Ishikawa (cell line): ENCODE measurements around the gene RAB7B.

ENCODE experiments used
- CEBPB ChIP-seq: IDR thresholded peaks from 2 replicates; pipeline ENCODE4 v1.6.1; 2012
- CREB1 ChIP-seq: IDR thresholded peaks from 2 replicates; pipeline ENCODE4 v1.6.1; 2012; ENCODE audit warnings: low read depth
- EGR1 ChIP-seq: IDR thresholded peaks from 2 replicates; pipeline ENCODE4 v1.6.1; 2012
- EP300 ChIP-seq: IDR thresholded peaks from 2 replicates; pipeline ENCODE4 v1.6.1; 2012; ENCODE audit warnings: borderline replicate concordance
- FOXM1 ChIP-seq: IDR thresholded peaks from 2 replicates; pipeline ENCODE4 v1.6.1; 2012; ENCODE audit warnings: low read depth, borderline replicate concordance
- NFIC ChIP-seq: IDR thresholded peaks from 2 replicates; pipeline ENCODE4 v1.6.1; 2012
- RAD21 ChIP-seq: IDR thresholded peaks from 2 replicates; pipeline ENCODE4 v1.6.1; 2012; ENCODE audit warnings: low read depth
- TAF1 ChIP-seq: IDR thresholded peaks from 2 replicates; pipeline ENCODE4 v1.6.1; 2012; ENCODE audit warnings: low read depth, mild to moderate bottlenecking
- TCF12 ChIP-seq: IDR thresholded peaks from 2 replicates; pipeline ENCODE4 v1.6.1; 2012; ENCODE audit warnings: low read depth
- TEAD4 ChIP-seq: IDR thresholded peaks from 2 replicates; pipeline ENCODE4 v1.6.1; 2012
- YY1 ChIP-seq: IDR thresholded peaks from 2 replicates; pipeline ENCODE4 v1.6.1; 2012; ENCODE audit warnings: low read depth
- ZBTB7A ChIP-seq: IDR thresholded peaks from 2 replicates; pipeline ENCODE4 v1.6.1; 2012; ENCODE audit warnings: low read depth
- TF ChIP-seq, protein P1 (sequence below): IDR thresholded peaks from 2 replicates; pipeline ENCODE4 v1.6.1; 2012
- TF ChIP-seq, protein P2 (sequence below): IDR thresholded peaks from 2 replicates; pipeline ENCODE4 v1.6.1; 2012; ENCODE audit warnings: low read depth, mild to moderate bottlenecking
- TF ChIP-seq, protein P3 (sequence below): IDR thresholded peaks from 2 replicates; pipeline ENCODE4 v1.6.1; 2012

The RAB7B gene

DNA sequence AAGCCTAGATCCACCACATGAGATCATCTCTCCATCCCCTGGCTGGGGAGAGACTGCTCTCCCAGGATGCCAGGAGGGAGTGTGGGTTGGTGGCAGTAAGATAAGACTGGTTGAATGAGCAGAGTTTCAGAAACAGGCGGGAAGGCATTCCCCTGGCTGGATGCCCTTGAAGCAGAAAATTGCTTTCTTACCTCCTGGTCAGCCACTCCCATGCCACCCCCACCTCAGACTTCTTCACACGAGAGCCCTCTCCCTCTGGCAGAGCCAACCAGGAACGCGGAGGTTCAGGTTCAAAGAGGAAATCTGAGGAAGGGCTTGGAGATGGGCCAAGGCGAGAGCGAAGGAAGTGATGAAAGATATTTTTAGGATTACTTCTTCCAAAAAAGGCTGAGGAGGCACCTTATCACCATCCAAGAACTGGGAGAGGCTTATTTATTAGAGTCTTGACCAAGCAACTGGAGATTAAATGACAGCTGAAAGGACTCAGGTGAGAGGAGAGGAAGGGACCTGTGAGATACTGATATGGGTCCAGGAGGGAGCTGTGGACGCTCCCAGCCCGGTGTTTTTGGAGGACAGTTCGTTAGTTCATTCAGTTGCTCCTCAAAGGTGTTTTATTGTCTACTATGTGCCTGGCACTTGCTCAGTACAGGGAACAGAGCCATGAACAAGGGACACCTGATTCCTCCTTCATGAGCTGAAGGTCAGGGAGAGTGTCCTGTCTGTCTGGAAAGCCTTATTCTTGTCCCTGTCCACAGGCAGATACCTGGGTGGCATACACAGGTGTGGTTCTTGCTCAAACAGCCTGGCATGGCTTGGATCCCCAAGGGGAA, 41.0 kb downstream of the RAB7B start:
- TF ChIP-seq TCF12, result peak; percentile 21; the same call in 1 of the 2 replicates
- no peak for TF ChIP-seq YY1
- TF ChIP-seq, protein P1, sequence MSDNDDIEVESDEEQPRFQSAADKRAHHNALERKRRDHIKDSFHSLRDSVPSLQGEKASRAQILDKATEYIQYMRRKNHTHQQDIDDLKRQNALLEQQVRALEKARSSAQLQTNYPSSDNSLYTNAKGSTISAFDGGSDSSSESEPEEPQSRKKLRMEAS, result no peak
- peak; percentile 29; the same call in 1 of the 2 replicates for TF ChIP-seq CEBPB
- peak; percentile 59 for TF ChIP-seq NFIC

DNA sequence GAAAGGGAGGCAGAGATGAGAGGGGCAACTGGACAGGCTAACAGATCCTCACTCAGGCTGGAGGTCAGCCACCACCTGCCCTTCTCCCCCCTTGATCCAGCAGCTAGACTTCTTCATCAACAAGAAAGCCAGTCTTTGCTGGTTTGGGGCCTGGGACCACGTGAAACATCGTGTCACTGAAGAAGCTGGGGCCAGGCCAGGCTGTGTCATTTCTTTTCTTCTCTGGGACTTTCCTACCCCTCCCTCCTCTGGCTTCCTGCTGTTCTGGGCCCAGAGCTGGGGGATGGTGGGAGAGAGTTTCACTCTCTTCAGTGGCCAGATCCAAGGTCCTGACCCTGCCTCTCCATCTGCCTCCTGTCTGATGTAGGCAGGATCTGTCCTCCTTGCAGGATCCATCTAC, 41.8 kb downstream of the RAB7B start:
- TF ChIP-seq CREB1, result no peak
- TF ChIP-seq, protein P1, result no peak

DNA sequence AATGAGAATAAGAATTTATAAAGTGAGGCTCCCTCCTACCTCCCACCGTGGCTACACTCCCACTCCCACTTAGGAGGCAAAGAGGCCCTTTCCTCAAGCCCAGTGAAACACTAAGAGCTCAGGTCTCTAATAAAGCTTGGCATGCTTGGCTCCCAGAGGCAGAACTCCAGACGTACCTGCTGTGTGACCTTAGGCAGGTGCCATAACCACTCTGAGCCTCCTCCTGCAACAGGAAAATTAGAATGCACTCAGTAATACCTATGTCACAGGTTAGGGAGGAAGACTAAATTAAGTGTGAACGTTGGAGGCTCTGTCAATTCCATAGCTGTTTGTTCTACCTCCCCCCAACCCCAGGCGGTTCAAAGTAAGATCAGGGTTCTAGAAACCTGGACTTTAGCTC, 43.4 kb downstream of the RAB7B start:
- TF ChIP-seq EP300 (no peak), RAD21 (no peak), TCF12 (no peak), TEAD4 (no peak), CREB1 (no peak), ZBTB7A (no peak)
- TF ChIP-seq, protein P2, sequence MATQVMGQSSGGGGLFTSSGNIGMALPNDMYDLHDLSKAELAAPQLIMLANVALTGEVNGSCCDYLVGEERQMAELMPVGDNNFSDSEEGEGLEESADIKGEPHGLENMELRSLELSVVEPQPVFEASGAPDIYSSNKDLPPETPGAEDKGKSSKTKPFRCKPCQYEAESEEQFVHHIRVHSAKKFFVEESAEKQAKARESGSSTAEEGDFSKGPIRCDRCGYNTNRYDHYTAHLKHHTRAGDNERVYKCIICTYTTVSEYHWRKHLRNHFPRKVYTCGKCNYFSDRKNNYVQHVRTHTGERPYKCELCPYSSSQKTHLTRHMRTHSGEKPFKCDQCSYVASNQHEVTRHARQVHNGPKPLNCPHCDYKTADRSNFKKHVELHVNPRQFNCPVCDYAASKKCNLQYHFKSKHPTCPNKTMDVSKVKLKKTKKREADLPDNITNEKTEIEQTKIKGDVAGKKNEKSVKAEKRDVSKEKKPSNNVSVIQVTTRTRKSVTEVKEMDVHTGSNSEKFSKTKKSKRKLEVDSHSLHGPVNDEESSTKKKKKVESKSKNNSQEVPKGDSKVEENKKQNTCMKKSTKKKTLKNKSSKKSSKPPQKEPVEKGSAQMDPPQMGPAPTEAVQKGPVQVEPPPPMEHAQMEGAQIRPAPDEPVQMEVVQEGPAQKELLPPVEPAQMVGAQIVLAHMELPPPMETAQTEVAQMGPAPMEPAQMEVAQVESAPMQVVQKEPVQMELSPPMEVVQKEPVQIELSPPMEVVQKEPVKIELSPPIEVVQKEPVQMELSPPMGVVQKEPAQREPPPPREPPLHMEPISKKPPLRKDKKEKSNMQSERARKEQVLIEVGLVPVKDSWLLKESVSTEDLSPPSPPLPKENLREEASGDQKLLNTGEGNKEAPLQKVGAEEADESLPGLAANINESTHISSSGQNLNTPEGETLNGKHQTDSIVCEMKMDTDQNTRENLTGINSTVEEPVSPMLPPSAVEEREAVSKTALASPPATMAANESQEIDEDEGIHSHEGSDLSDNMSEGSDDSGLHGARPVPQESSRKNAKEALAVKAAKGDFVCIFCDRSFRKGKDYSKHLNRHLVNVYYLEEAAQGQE, result no peak
- TF ChIP-seq, protein P3, sequence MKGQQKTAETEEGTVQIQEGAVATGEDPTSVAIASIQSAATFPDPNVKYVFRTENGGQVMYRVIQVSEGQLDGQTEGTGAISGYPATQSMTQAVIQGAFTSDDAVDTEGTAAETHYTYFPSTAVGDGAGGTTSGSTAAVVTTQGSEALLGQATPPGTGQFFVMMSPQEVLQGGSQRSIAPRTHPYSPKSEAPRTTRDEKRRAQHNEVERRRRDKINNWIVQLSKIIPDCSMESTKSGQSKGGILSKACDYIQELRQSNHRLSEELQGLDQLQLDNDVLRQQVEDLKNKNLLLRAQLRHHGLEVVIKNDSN, result no peak
- TF ChIP-seq, protein P1, result no peak

DNA sequence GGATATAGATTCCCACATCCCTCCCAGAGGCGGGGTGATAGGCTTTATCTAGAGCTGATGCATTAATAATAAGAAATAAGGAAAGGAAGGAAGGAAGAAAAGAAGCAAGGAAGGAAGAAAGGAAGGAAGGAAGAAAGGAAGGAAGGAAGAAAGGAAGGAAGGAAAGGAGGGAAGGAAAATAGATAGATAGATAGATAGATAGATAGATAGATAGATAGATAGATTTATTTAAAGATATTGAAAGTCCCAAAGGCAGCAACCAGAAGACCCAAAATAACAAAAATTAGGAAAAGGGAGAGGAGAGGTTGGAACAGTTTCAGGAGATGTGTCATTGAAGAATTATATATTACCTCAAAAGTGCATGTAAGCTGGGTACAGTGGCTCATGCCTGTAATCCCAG, 47.7 kb downstream of the RAB7B start:
- no peak for TF ChIP-seq YY1
- TF ChIP-seq, protein P3, result no peak
- no peak for TF ChIP-seq ZBTB7A
- no peak for TF ChIP-seq TEAD4
- TF ChIP-seq EGR1, result no peak
- no peak for TF ChIP-seq CEBPB
- TF ChIP-seq FOXM1, result no peak
- TF ChIP-seq TCF12, result no peak
- no peak for TF ChIP-seq CREB1
- no peak for TF ChIP-seq EP300
- TF ChIP-seq TAF1, result no peak

DNA sequence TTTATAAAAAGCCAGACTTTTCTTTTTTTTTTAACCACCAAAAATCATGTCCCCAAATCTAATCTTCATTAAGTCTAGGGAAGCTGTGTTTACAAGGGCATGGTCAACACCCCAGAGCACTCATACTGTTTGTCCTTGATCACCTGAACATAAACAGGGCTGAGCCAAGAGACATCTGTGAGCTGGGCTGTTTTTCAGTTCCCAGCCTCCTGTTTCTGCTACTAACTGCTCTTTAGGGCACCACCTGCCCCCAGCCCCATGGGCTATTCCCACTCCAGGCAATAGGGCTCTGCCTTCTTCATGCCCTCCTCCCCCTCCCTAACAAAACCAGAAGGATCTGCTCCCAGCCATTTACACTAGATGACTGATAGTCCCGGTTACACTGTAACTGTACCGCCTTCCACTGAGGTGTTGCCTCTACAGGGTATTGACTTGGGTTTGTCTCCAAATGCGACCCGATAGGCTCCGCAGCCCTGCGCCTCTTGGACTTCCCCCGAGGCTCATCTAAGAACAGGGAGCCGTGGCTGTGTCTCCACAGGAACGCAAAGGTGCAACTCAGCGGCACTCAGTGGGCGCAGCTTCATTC, 48.3 kb downstream of the RAB7B start:
- TF ChIP-seq TCF12, result no peak
- no peak for TF ChIP-seq FOXM1
- no peak for TF ChIP-seq EGR1
- TF ChIP-seq, protein P1, result no peak
- TF ChIP-seq EP300, result no peak
- TF ChIP-seq NFIC, result no peak
- TF ChIP-seq, protein P3, result no peak
- TF ChIP-seq YY1, result no peak
- TF ChIP-seq TAF1, result no peak
- TF ChIP-seq, protein P2, result no peak
- TF ChIP-seq CREB1, result no peak
- no peak for TF ChIP-seq CEBPB
- no peak for TF ChIP-seq RAD21
- no peak for TF ChIP-seq TEAD4
- TF ChIP-seq ZBTB7A, result no peak
